ENCODE data around the gene MACC1.

The MACC1 gene

GRCh38 chr7:20162665-20163064 lies 54.5 kb downstream of the MACC1 start:
- TF ChIP-seq, protein P1, sequence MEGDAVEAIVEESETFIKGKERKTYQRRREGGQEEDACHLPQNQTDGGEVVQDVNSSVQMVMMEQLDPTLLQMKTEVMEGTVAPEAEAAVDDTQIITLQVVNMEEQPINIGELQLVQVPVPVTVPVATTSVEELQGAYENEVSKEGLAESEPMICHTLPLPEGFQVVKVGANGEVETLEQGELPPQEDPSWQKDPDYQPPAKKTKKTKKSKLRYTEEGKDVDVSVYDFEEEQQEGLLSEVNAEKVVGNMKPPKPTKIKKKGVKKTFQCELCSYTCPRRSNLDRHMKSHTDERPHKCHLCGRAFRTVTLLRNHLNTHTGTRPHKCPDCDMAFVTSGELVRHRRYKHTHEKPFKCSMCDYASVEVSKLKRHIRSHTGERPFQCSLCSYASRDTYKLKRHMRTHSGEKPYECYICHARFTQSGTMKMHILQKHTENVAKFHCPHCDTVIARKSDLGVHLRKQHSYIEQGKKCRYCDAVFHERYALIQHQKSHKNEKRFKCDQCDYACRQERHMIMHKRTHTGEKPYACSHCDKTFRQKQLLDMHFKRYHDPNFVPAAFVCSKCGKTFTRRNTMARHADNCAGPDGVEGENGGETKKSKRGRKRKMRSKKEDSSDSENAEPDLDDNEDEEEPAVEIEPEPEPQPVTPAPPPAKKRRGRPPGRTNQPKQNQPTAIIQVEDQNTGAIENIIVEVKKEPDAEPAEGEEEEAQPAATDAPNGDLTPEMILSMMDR (IDR thresholded peaks at IDR 0.05; ENCODE audit: control extremely low read depth, extremely low read depth, low read depth, missing control alignments) = no peak
- CTCF ChIA-PET = no interaction called here
- POLR2A ChIA-PET = no interaction called here
- DNase-seq (ENCODE audit: extremely low spot score) = no peak

GRCh38 chr7:20159226-20159747 lies 57.9 kb downstream of the MACC1 start:
- POLR2A ChIA-PET = no interaction called here
- CTCF ChIA-PET = interaction anchor here (1.0 to 3.6 kb wide), 12 partner anchors 8 to 445 kb away, joined by 3 to 20 read pairs (median 5); no protein-coding TSS in a partner anchor
- TF ChIP-seq, protein P1 (IDR thresholded peaks at IDR 0.05; ENCODE audit: control extremely low read depth, extremely low read depth, low read depth, missing control alignments) = no peak
- DNase-seq (ENCODE audit: extremely low spot score) = no peak

- ChIA-PET POLR2A (no interaction called here), CTCF (interaction anchor here (0.8 to 3.6 kb wide), 18 partner anchors 8 to 445 kb away, joined by 3 to 20 read pairs (median 4); no protein-coding TSS in a partner anchor)
- TF ChIP-seq, protein P1 (IDR thresholded peaks at IDR 0.05; ENCODE audit: control extremely low read depth, extremely low read depth, low read depth, missing control alignments) = peak; percentile 47
- no peak for DNase-seq (ENCODE audit: extremely low spot score)
Observed at GRCh38 chr7:20158684-20159083, 58.5 kb downstream of the MACC1 start.

- POLR2A ChIA-PET = no interaction called here
- TF ChIP-seq, protein P1 (IDR thresholded peaks at IDR 0.05; ENCODE audit: control extremely low read depth, extremely low read depth, low read depth, missing control alignments) = no peak
- CTCF ChIA-PET = interaction anchor here (1.2 to 2.6 kb wide), 4 partner anchors 40 to 441 kb away, joined by 3 to 10 read pairs (median 4); no protein-coding TSS in a partner anchor
- no peak for DNase-seq (ENCODE audit: extremely low spot score)
Observed at GRCh38 chr7:20157456-20157855, 59.7 kb downstream of the MACC1 start.

DNA sequence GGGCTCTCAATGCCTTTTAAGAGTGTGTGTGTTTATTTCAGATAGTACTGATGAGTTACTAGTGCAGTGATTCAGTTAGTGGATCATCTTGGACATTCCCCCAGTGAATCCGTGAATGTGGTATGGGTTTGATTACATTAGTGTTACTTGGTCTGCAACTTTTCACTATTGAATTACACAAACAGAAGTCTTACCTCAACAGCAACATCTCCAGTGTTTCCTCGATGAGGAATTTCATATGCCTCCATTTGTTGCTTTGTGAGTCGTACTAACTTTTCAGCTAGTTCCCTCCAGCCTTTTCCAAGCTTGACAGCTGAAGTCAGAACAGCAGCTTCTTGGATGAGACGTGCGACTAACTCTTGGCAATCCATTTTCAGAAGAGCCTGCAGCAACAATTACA lies 63.2 kb downstream of the MACC1 start:
- ChIA-PET POLR2A (no interaction called here), CTCF (interaction anchor here (1.1 to 1.3 kb wide), 3 partner anchors 13 to 34 kb away, joined by 3 read pairs; no protein-coding TSS in a partner anchor)
- TF ChIP-seq, protein P1 (IDR thresholded peaks at IDR 0.05; ENCODE audit: control extremely low read depth, extremely low read depth, low read depth, missing control alignments) = no peak
- no peak for DNase-seq (ENCODE audit: extremely low spot score)

GRCh38 chr7:20153567-20153966 lies 63.6 kb downstream of the MACC1 start:
- POLR2A ChIA-PET = no interaction called here
- no peak for DNase-seq (ENCODE audit: extremely low spot score)
- TF ChIP-seq, protein P1 (IDR thresholded peaks at IDR 0.05; ENCODE audit: control extremely low read depth, extremely low read depth, low read depth, missing control alignments) = no peak
- CTCF ChIA-PET = interaction anchor here (1.3 kb wide), 1 partner anchor 13 kb away, joined by 3 read pairs; no protein-coding TSS in a partner anchor

All from GM10248 (cell line).